ENCODE results near the gene TRIM15. TPM values are rescaled to one million over a fixed set of nuclear protein-coding genes. Genes with fewer than 3 reads are reported as not detected.

TRIM15 gene
- total RNA-seq, 1 experiment from 2014 or later = 0.20 TPM

GRCh38 chr6:30127238-30128093 is 35.9 kb upstream of the TRIM15 start:
- H2BK120ac ChIP-seq (ENCODE audit: low read depth, low read length, poor library complexity, severe bottlenecking) = no peak overlapping the region
- peak overlapping the region; percentile 53; the same call in 1 of the 2 replicates for H3K14ac ChIP-seq (ENCODE audit: insufficient read depth, low read length)
- H3K36me3 Mint-ChIP-seq (ENCODE audit: insufficient read depth in 1 of 3, low read depth in 3 of 3) = no peaks in the 10 kb centered on the region
- H3K79me1 ChIP-seq (ENCODE audit: insufficient read depth, low read depth, low read length, poor library complexity, severe bottlenecking) = no peaks in the 10 kb centered on the region
- peaks cover 85% of the 10 kb centered on the region for H3K27me3 Mint-ChIP-seq (ENCODE audit: low read depth)
- H4K91ac ChIP-seq (ENCODE audit: insufficient read length, low read depth, low read length) = no peak overlapping the region
- H3K79me2 ChIP-seq (ENCODE audit: insufficient read depth, low read length) = no peaks in the 10 kb centered on the region
- H3K4me1 Mint-ChIP-seq = peaks cover 5 to 12% of the 10 kb centered on the region in 2 experiments
- no peak overlapping the region for H2BK12ac ChIP-seq (ENCODE audit: insufficient read length, low read depth, low read length)
- H2BK15ac ChIP-seq (ENCODE audit: low read depth, low read length) = no peak overlapping the region
- no peak overlapping the region for H2AK5ac ChIP-seq (ENCODE audit: insufficient read length, low read length)
- H4K5ac ChIP-seq (ENCODE audit: insufficient read length, low read depth, low read length) = no peak overlapping the region
- H3K27ac Mint-ChIP-seq = no peak overlapping the region
- H3K9me3 ChIP-seq (ENCODE audit: control insufficient read depth, low read depth, low read length) = no peaks in the 10 kb centered on the region
- H3K23me2 ChIP-seq (ENCODE audit: insufficient read length, low read depth, low read length, poor library complexity, severe bottlenecking) = peaks cover 11% of the 10 kb centered on the region
- no peak overlapping the region for H3T11ph ChIP-seq (ENCODE audit: low read length)
- H4K8ac ChIP-seq (replicated peaks; ENCODE audit: insufficient read length, low read depth, low read length) = no peak overlapping the region
- H3K23ac ChIP-seq (ENCODE audit: insufficient read length, low read depth, low read length) = no peak overlapping the region
- peak overlapping the region; percentile 76 for H3K4me2 ChIP-seq (ENCODE audit: insufficient read depth, insufficient read length, low read length)
- no CpG with 5 or more reads among the region's 50 CpGs for WGBS (ENCODE audit: extremely low coverage, insufficient read length, low lambda C conversion rate)
- H3K4me3 Mint-ChIP-seq = peak overlapping the region; percentile 73 to 90
- H3K56ac ChIP-seq (ENCODE audit: insufficient read length, low read depth, low read length) = no peak overlapping the region
- H3K4ac ChIP-seq (ENCODE audit: low read depth, low read length) = no peak overlapping the region
- H2AFZ ChIP-seq (ENCODE audit: low read length) = no peak overlapping the region
- peak; percentile 73 for DNase-seq
- no peak overlapping the region for H3K27ac ChIP-seq (ENCODE audit: insufficient read length, low read depth, low read length)
- H3K4me1 ChIP-seq (ENCODE audit: insufficient read depth, low read length) = no peaks in the 10 kb centered on the region
- no peak for TF ChIP-seq CTCF (conservative IDR thresholded peaks at IDR 0.05)
- no peak overlapping the region for H2BK5ac ChIP-seq (ENCODE audit: insufficient read length, low read length)
- no peaks in the 10 kb centered on the region for H3K9me3 Mint-ChIP-seq
- peaks cover 23% of the 10 kb centered on the region; the same call in 1 of the 2 replicates for H3K27me3 ChIP-seq (ENCODE audit: insufficient read depth, low read length)
- H3K9ac ChIP-seq (ENCODE audit: extremely low read depth, insufficient read length, low read length) = no peak overlapping the region
- no peaks in the 10 kb centered on the region for H4K20me1 ChIP-seq (ENCODE audit: control insufficient read depth, insufficient read depth, insufficient read length)
- no peak overlapping the region for H3K18ac ChIP-seq (ENCODE audit: insufficient read length, low read depth, low read length)
- H2BK20ac ChIP-seq (ENCODE audit: low read depth, low read length, poor library complexity, severe bottlenecking) = no peak overlapping the region

Data from H9 (cell line).